NCI-H748 (cell line): ENCODE results near the gene TTN.

ENCODE experiments used
- DNase-seq: peaks from one replicate; lab custom pipeline; 2025; ENCODE audit not compliant: unreplicated experiment; lab: John Stamatoyannopoulos, UW

TTN gene

DNA sequence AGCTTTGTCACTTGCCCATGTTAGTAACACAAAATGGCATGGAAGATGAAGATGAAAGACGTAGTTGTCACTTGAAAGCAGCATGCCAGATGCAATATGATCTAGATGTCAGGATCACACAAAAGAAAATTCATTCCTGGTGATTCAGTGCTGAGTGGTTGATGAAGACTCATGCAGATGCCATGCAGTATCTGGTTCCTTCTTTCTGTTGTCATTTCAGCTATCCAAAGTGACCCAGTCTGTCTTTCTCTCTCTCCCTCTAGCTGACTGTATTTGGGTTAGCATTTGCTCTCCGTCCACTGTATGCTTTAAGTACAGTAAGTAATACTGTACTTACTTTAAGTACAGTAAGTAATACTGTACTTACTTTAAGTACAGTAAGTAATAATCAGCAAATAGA lies 50.4 kb downstream of the TTN start:
- no peak for DNase-seq

DNA sequence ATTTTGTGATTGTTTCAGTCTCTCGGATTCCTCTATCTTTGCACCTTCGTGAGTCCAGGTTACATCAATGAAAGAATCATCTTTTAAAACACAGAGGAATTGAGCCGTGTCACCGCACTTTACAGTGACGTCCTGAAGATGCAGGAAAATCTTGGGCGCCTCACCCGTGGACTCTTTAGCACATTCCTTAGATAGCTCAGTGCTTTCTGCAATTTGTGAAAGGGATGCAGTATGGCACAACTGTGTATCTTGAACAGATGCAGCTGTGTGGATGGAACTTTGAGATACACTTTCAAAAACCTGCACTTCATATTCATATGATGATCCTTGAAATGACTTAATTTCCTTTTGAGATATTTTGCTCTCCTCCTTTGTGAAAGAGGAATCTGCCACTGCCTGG lies 50.9 kb downstream of the TTN start:
- DNase-seq, result no peak

DNA sequence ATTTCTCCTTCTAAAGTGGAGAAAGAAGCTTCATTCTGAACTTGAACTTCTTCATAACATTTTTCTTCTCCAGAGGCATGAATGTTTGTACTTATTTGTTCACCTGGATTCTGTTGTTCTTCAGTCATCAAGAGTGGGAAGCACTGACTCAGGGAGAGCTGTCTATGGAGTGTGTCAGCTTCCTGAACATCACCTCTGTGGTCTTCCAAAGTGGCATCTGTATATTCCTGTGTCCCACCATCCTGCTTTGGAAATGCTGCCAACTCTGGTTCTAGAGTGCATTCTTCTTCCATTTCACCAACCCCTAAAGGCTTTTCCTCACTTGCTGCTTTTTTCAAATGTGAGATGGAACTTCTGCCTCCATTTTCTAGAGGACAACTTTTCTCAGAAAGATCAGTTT lies 59.5 kb downstream of the TTN start:
- DNase-seq, result no peak

DNA sequence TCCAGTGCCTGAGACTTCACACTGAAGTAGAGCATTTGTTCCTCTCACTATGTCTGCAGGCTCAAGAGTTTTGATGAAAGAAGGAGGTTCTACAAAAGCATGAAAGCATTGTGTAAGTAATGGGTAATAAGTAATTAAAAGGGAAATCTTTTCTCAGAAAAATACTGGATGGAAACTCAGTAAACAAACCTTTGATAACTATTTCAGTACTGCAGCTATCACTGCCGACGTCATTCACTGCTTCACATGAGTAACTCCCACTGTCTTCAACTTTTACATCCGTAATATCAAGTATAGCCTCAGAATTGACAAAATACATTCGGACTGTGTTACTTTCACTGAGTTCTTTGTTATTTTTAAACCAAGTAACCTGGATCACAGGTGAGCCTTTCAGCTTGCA lies 72.7 kb downstream of the TTN start:
- DNase-seq, result no peak

DNA sequence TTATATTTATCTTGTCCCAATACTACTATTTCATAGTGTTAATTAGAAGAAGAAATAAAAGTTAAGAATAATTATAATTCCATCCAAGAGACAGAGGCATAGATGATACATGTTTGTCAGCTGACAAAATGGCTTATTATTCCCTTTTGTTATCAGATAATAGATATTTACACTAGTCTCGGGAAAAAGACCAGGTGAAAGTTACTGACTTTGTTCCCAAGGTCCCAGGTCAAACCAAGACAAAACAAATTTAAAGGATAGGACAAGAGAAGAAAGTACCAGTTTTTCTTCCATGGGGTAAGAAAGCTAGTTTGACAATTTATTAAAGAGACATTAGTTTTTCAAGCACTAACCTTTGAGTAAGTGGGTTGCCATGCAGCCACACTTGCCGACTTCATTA lies 73.2 kb downstream of the TTN start:
- DNase-seq, result peak; percentile 26

GRCh38 chr2:178732913-178733312 lies 74.3 kb downstream of the TTN start:
- DNase-seq, result no peak

DNA sequence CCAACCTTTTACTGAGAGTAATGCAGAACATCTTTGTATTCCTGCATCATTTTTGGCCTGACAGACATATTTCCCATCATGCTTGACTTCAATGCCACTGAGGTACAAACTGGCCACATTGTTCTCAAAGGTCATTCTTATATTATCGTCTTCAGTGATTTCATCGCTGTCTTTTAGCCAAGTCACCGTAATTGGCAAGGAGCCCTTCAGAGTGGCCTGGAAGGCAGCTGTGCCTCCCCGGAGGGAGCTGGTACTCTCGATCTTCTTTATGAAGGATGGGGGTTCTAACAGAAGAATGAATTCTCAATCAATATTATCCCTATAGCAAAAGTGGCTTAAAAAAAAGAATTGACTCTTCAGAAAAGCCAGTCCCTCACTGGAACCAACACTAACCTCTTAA lies 75.9 kb downstream of the TTN start:
- DNase-seq, result no peak

GRCh38 chr2:178730049-178730448 lies 77.2 kb downstream of the TTN start:
- no peak for DNase-seq

DNA sequence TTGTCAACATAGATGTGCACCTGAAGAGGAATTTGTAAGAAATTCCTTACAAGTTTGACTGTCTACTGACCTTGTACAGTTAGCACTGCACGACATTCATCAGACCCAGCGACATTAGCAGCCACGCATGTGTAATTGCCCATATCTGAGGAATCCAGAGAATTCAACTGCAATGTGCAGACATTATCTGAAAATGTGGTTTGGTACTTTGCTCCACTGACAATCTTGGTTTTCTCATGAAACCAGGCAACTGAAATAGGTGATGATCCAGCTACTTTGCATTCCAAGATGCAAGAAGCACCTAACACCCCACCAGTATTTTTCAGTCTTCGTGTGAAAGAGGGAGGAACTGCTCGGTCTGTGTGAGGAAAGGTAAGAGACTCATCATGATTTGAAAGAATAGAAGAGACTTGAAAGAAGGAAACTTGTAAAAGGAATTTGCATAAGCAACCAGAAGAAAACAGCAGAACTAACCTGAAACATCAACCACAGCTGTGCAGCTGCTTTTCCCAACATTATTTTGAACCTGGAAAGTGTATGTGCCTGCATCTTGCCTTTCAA lies 83.4 kb downstream of the TTN start:
- DNase-seq, result no peak

DNA sequence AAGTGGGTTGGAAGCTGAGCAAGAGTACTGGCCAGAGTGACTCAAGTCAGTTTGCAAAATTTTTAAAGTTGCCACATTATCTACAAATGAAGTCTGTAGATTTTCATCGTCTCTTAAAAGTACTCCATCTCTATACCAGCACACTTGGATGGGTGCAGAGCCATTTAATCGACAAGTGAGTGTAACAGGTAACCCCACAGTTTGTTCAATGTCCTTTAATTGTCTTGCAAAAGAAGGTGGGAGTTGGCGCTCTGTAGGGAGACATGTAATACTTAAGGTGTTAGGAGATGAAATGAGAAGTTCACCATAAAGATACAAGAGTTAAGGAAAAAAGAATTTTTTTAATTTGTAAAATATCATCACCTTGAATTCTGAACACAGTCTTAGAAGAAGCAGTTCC lies 84.9 kb downstream of the TTN start:
- no peak for DNase-seq

DNA sequence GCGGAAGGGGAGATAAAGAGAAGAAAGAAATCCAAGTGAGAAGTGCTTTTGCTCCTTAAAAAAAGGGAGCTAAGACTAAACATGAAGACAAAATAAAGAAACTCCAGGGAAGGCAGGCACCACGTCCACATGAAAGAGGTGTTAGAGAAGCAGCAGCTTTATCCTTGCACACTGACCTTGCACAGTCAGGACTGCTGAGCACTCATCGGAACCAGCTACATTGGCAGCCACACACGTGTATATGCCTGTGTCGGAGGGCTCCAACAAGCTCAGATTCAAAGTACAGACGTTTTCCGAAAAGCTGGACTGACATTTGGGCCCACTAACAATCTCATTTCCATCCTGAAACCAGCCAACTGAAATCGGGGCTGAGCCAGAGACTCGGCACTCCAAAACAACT lies 88.2 kb downstream of the TTN start:
- no peak for DNase-seq

- peak; percentile 16 for DNase-seq
Observed at GRCh38 chr2:178718283-178718682, 88.9 kb downstream of the TTN start.

- no peak for DNase-seq
Observed at GRCh38 chr2:178716394-178716793, 90.8 kb downstream of the TTN start.

DNA sequence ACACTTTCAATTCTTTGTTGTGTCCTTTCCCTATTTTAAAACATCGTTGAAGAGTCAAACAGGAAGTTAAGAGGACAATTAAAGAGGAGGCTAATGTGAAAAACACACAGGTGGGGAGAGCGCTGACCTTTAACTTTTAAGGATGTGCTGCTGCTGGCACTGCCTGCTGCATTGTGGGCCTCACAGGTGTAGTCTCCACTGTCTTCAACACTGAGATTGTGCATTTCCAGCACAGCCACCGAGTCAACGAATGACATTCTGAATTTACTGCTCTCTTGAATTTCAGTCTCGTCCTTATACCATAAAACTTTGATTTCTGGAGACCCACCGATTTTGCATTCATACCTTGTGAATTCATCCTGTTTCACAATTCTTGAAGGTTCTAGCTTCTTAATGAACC lies 91.9 kb downstream of the TTN start:
- no peak for DNase-seq

DNA sequence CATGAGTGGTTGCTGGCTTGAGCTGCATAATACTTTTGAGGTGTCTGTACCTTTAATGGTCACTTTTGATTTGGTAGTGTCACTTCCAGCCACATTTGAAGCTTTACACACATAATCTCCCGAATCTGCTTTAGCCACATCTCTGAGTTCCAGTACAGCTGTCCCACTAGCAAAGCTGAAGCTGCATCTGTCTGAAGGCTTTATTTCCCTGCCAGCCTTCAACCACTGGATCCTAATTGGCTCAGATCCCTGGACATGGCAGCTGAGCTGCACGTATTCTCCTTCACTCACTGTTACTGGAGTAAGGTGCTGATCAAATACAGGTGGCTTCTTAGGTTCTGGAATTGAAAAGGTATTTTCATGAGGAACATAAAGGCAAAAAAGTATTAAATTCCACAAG lies 99.7 kb downstream of the TTN start:
- DNase-seq, result no peak

- no peak for DNase-seq
Observed at GRCh38 chr2:178704876-178705275, 102.3 kb downstream of the TTN start.

DNA sequence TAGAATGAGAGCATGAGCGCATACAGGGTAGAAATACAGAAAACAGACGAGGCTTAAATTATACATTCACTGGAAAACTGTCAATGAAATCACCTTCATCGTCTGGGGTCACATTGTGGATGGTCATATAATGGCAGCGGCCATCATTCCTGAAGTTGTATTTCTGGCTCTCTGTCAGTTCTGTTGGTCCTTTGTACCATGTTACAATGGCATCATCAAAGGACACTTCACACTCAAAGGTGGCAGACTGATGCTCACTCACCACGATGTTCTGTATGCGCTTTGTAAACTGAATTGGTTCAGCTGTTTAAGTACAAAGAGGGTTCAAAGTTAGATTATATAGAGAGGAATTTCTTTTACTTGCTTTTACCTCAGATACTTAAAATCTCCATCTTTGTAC lies 104.9 kb downstream of the TTN start:
- no peak for DNase-seq

GRCh38 chr2:178700922-178701342 lies 106.3 kb downstream of the TTN start:
- DNase-seq, result peak; percentile 52

GRCh38 chr2:178700136-178700535 lies 107.1 kb downstream of the TTN start:
- DNase-seq, result no peak

- no peak for DNase-seq
Observed at GRCh38 chr2:178692845-178693244, 114.4 kb downstream of the TTN start.

DNA sequence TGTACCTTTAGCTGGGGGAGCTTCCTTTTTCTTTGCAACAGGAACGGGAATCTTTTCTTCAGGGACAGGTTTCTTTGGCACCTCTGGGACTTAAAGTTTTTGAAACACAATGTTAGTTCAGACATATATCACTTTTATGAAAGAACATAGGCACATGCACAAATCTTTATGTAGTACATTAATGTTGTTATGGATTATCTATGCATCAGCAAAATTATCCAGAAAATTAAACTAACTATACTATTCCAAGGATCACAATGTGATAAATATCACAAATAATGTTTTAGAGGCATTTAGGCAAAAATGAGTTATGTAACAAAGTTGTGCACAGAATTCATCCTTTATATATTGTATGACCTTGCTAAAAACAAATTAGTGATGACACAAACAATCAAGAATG lies 117.4 kb downstream of the TTN start:
- DNase-seq, result no peak

DNA sequence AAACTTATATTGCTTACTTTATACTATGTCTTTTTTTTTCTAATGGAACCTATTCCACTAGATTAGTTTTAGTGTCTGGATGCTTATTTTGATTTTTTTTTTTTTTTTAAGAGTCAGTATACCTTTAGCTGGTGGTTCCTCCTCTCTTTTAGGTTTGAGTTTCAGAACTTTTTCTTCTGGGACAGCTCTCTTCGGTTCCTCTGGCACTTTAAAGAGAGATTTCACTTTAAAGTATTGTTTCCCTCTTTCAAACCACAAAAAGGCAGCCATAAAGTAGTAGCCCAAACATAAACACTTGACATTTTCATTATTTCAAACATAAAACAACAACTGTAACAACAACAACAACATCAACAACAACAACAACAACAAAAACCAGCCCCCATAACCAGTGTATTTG lies 123.3 kb downstream of the TTN start:
- no peak for DNase-seq

DNA sequence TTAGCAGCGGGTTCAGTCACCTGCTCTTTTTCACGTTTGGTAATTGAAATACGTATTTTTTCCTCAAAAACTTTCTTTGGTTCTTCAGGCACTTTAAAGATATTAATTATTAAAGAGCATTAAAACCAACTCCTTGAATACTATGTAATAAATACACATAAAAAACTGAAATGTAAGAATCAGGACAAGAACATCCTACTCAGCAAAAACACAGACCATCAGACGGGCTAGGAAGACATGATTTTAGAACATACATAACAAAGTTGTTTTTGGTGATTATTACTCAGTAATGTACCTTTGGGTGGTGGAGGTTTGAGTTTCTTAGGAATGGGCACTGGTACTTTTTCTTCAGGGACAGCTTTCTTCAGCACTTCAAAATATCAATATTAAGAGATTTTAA lies 126.1 kb downstream of the TTN start:
- DNase-seq, result no peak

GRCh38 chr2:178679891-178680290 lies 127.3 kb downstream of the TTN start:
- DNase-seq, result no peak
